Measurements from ENCODE around the gene SALL4.

SALL4 gene

GRCh38 chr20:51766994-51767866 lies 35.1 kb downstream of the SALL4 start (continued):
- TF ChIP-seq ZIC2 (tag by site-specific recombination; IDR thresholded peaks at IDR 0.05) (peak; percentile 85), ZNF621 (tag by site-specific recombination; IDR thresholded peaks at IDR 0.05) (no peak), KLF9 (tag by site-specific recombination; IDR thresholded peaks at IDR 0.05; ENCODE audit: low read depth) (peak; percentile 28; the same call in 1 of the 2 replicates), ZNF24 (tag by site-specific recombination; IDR thresholded peaks at IDR 0.05) (no peak), KLF16 (tag by site-specific recombination; IDR thresholded peaks at IDR 0.05) (peak; percentile 64), CTCF (tag by site-specific recombination; IDR thresholded peaks at IDR 0.05) (peak; percentile 91), ZBTB26 (tag by site-specific recombination; optimal IDR thresholded peaks at IDR 0.05) (peak; percentile 43), ZNF433 (tag by site-specific recombination; IDR thresholded peaks at IDR 0.05; ENCODE audit: low read depth) (no peak), HIC1 (tag by site-specific recombination; IDR thresholded peaks at IDR 0.05) (peak; percentile 64; the same call in 1 of the 2 replicates), ZNF558 (tag by site-specific recombination; IDR thresholded peaks at IDR 0.05) (no peak), ZBTB20 (tag by site-specific recombination; IDR thresholded peaks at IDR 0.05) (0 out of 2 replicates have a peak, but pooled peaks have one; percentile 44), ZBTB7A (tag by site-specific recombination; IDR thresholded peaks at IDR 0.05; ENCODE audit: low read depth) (peak; percentile 82; the same call in 1 of the 2 replicates), ZFP37 (tag by site-specific recombination; IDR thresholded peaks at IDR 0.05) (no peak), ZFP69B (tag by site-specific recombination; IDR thresholded peaks at IDR 0.05) (no peak), ZSCAN18 (tag by site-specific recombination; IDR thresholded peaks at IDR 0.05) (no peak), GLIS1 (tag by site-specific recombination; IDR thresholded peaks at IDR 0.05) (peak; percentile 54; the same call in 1 of the 2 replicates), BCL6B (tag by site-specific recombination; IDR thresholded peaks at IDR 0.05) (no peak), SCRT2 (tag by site-specific recombination; IDR thresholded peaks at IDR 0.05) (no peak)
- TF ChIP-seq, protein P1, sequence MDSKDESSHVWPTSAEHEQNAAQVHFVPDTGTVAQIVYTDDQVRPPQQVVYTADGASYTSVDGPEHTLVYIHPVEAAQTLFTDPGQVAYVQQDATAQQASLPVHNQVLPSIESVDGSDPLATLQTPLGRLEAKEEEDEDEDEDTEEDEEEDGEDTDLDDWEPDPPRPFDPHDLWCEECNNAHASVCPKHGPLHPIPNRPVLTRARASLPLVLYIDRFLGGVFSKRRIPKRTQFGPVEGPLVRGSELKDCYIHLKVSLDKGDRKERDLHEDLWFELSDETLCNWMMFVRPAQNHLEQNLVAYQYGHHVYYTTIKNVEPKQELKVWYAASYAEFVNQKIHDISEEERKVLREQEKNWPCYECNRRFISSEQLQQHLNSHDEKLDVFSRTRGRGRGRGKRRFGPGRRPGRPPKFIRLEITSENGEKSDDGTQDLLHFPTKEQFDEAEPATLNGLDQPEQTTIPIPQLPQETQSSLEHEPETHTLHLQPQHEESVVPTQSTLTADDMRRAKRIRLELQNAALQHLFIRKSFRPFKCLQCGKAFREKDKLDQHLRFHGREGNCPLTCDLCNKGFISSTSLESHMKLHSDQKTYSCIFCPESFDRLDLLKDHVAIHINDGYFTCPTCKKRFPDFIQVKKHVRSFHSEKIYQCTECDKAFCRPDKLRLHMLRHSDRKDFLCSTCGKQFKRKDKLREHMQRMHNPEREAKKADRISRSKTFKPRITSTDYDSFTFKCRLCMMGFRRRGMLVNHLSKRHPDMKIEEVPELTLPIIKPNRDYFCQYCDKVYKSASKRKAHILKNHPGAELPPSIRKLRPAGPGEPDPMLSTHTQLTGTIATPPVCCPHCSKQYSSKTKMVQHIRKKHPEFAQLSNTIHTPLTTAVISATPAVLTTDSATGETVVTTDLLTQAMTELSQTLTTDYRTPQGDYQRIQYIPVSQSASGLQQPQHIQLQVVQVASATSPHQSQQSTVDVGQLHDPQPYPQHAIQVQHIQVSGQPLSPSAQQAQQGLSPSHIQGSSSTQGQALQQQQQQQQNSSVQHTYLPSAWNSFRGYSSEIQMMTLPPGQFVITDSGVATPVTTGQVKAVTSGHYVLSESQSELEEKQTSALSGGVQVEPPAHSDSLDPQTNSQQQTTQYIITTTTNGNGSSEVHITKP (tag by site-specific recombination; IDR thresholded peaks at IDR 0.05) = peak; percentile 87
- TF ChIP-seq, protein P2, sequence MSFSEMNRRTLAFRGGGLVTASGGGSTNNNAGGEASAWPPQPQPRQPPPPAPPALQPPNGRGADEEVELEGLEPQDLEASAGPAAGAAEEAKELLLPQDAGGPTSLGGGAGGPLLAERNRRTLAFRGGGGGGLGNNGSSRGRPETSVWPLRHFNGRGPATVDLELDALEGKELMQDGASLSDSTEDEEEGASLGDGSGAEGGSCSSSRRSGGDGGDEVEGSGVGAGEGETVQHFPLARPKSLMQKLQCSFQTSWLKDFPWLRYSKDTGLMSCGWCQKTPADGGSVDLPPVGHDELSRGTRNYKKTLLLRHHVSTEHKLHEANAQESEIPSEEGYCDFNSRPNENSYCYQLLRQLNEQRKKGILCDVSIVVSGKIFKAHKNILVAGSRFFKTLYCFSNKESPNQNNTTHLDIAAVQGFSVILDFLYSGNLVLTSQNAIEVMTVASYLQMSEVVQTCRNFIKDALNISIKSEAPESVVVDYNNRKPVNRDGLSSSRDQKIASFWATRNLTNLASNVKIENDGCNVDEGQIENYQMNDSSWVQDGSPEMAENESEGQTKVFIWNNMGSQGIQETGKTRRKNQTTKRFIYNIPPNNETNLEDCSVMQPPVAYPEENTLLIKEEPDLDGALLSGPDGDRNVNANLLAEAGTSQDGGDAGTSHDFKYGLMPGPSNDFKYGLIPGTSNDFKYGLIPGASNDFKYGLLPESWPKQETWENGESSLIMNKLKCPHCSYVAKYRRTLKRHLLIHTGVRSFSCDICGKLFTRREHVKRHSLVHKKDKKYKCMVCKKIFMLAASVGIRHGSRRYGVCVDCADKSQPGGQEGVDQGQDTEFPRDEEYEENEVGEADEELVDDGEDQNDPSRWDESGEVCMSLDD (tag by site-specific recombination; IDR thresholded peaks at IDR 0.05) = peak; percentile 91
- TF ChIP-seq, protein P3, sequence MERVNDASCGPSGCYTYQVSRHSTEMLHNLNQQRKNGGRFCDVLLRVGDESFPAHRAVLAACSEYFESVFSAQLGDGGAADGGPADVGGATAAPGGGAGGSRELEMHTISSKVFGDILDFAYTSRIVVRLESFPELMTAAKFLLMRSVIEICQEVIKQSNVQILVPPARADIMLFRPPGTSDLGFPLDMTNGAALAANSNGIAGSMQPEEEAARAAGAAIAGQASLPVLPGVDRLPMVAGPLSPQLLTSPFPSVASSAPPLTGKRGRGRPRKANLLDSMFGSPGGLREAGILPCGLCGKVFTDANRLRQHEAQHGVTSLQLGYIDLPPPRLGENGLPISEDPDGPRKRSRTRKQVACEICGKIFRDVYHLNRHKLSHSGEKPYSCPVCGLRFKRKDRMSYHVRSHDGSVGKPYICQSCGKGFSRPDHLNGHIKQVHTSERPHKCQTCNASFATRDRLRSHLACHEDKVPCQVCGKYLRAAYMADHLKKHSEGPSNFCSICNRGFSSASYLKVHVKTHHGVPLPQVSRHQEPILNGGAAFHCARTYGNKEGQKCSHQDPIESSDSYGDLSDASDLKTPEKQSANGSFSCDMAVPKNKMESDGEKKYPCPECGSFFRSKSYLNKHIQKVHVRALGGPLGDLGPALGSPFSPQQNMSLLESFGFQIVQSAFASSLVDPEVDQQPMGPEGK (tag by site-specific recombination; IDR thresholded peaks at IDR 0.05) = peak; percentile 79

Measured in HEK293 (cell line).